B cell (primary cell): ENCODE results near the gene ANKRD37. TPM values are rescaled to one million over a fixed set of nuclear protein-coding genes. Genes with fewer than 3 reads are reported as not detected.

ENCODE experiments used
- ATAC-seq: fragments of 200-7000 bp; cut with Tn5 transposase; one replicate; pipeline ENCODE4 v1.10.0; 2021; ENCODE audit warnings: low read depth, mild to moderate bottlenecking, moderate number of reproducible peaks, moderate library complexity
- CTCF ChIA-PET: fragments of 350-600 bp; sonication (Branson Sonifier 250); formaldehyde crosslinking; loops from one replicate; lab custom pipeline; 2021; ENCODE audit warnings: antibody characterized with exemption, inconsistent platforms; lab: Charles Lee
- POLR2A ChIA-PET: fragments of 350-600 bp; sonication (Branson Sonifier 250); formaldehyde crosslinking; loops from one replicate; lab custom pipeline; 2021; ENCODE audit warnings: antibody characterized with exemption; lab: Charles Lee
- DNase-seq: peaks from one replicate; pipeline ENCODE4 v3.0.0; 2013
- H2AFZ ChIP-seq: 2 replicates; pipeline ENCODE4 v1.6.1; 2012; ENCODE audit warnings: mild to moderate bottlenecking, low read depth, low read length; ENCODE audit not compliant: insufficient read depth, poor library complexity, severe bottlenecking
- H3K27ac ChIP-seq, 2 donors: 1 replicate in 1 of 2; 2 replicates in 1 of 2; pipeline ENCODE4 v1.5.1; 2012 to 2013; ENCODE audit warnings: low read length in 2 of 2, mild to moderate bottlenecking in 2 of 2, moderate library complexity in 1 of 2
- H3K27me3 ChIP-seq, 4 experiments: fragments of 200-600 bp in 1 of 4; sonication (generic) in 1 of 4; replicated peaks in 1 of 4; 1 replicate in 2 of 4; 2 replicates in 2 of 4; pipeline versions ENCODE4 v1.6.1 to v1.7.0; 2013 to 2016; ENCODE audit warnings: low read length in 3 of 4, mild to moderate bottlenecking in 2 of 4, mixed read lengths in 1 of 4, moderate library complexity in 1 of 4; ENCODE audit not compliant: insufficient read depth in 4 of 4, control insufficient read depth in 3 of 4; ENCODE audit errors: control extremely low read depth in 1 of 4
- H3K36me3 ChIP-seq, 2 experiments: replicated peaks in 1 of 2; 1 replicate in 1 of 2; 2 replicates in 1 of 2; pipeline versions ENCODE4 v1.6.1 to v1.7.1; 2013; ENCODE audit warnings: low read length in 1 of 2; ENCODE audit not compliant: insufficient read depth in 2 of 2, control insufficient read depth in 1 of 2; ENCODE audit errors: control extremely low read depth in 1 of 2, extremely low read depth in 1 of 2
- H3K4me1 ChIP-seq, 2 donors: fragments of 200-600 bp in 1 of 2; sonication (generic) in 1 of 2; 1 replicate in 1 of 2; 2 replicates in 1 of 2; pipeline versions ENCODE4 v1.5.1 to v1.6.1; 2013 to 2017; ENCODE audit warnings: low read length in 2 of 2; ENCODE audit not compliant: control insufficient read depth in 2 of 2, insufficient read depth in 2 of 2
- H3K4me2 ChIP-seq: replicated peaks from 2 replicates; pipeline ENCODE3; 2012; ENCODE audit warnings: mild to moderate bottlenecking, low read depth, low read length; ENCODE audit not compliant: poor library complexity, severe bottlenecking
- H3K4me3 ChIP-seq, 5 experiments: fragments of 200-600 bp in 1 of 5; sonication (generic) in 1 of 5; 1 replicate in 3 of 5; 2 replicates in 2 of 5; pipeline versions ENCODE4 v1.5.1 to v1.7.0; 2011 to 2016; ENCODE audit warnings: low read length in 4 of 5, mild to moderate bottlenecking in 4 of 5, low read depth in 2 of 5, control low read depth in 1 of 5, moderate library complexity in 1 of 5; ENCODE audit not compliant: insufficient read depth in 1 of 5; ENCODE audit errors: control extremely low read depth in 1 of 5, extremely low read depth in 1 of 5
- H3K79me2 ChIP-seq: fragments of 200-600 bp; sonication (generic); one replicate; pipeline ENCODE4 v1.6.0; 2016; ENCODE audit warnings: low read length; ENCODE audit not compliant: control insufficient read depth, insufficient read depth
- H3K9ac ChIP-seq: fragments of 200-600 bp; sonication (generic); 2 replicates; pipeline ENCODE4 v1.6.1; 2017; ENCODE audit warnings: mild to moderate bottlenecking, low read length, moderate library complexity
- H3K9me3 ChIP-seq, 3 donors: one replicate each; pipeline versions ENCODE4 v1.6.1 to v1.7.1; 2013; ENCODE audit warnings: low read length in 2 of 3; ENCODE audit not compliant: control insufficient read depth in 2 of 3, insufficient read depth in 1 of 3; ENCODE audit errors: control extremely low read depth in 1 of 3
- H4K20me1 ChIP-seq: 2 replicates; pipeline ENCODE4 v1.6.0; 2012; ENCODE audit warnings: mild to moderate bottlenecking, low read length; ENCODE audit not compliant: insufficient read depth, control insufficient read depth, poor library complexity, severe bottlenecking
- H3K27ac Mint-ChIP-seq: one replicate; pipeline ENCODE4 v1.8.0; 2021; ENCODE audit warnings: mixed read lengths
- H3K27me3 Mint-ChIP-seq: one replicate; pipeline ENCODE4 v1.8.0; 2021; ENCODE audit warnings: mixed read lengths
- H3K4me1 Mint-ChIP-seq: one replicate; pipeline ENCODE4 v1.8.0; 2021; ENCODE audit warnings: mixed read lengths
- H3K4me3 Mint-ChIP-seq: one replicate; pipeline ENCODE4 v1.8.0; 2021; ENCODE audit warnings: mixed read lengths
- H3K9me3 Mint-ChIP-seq: one replicate; pipeline ENCODE4 v1.8.0; 2022; ENCODE audit warnings: mixed read lengths; ENCODE audit not compliant: insufficient read depth
- CTCF ChIP-seq: fragments of 200-600 bp; IDR thresholded peaks from one replicate; pipeline ENCODE4 v1.8.0; 2022; ENCODE audit warnings: antibody characterized with exemption, mild to moderate bottlenecking
- EZH2 ChIP-seq: IDR thresholded peaks from 2 replicates; pipeline ENCODE4 v1.6.1; 2012; ENCODE audit warnings: borderline replicate concordance, low read depth, mild to moderate bottlenecking, moderate library complexity, low read length; ENCODE audit not compliant: insufficient read depth, poor library complexity, severe bottlenecking
- WGBS: methylation state at CpG from one replicate; pipeline ENCODE4 v1.1.5; 2013; ENCODE audit warnings: missing lambda C conversion rate; ENCODE audit not compliant: insufficient coverage; 5-methylcytosine and 5-hydroxymethylcytosine counted together
- intact Hi-C: fragments of 100-400 bp; cut with micrococcal nuclease; formaldehyde crosslinking; loops from one replicate; pipeline ENCODE4 v1.10.0; 2022
- polyA plus RNA-seq: library from polyadenylated mRNA; depleted of rRNA; stranded (reverse); fragments of >200 nt; gene quantifications from 2 replicates; pipeline ENCODE4 v1.2.3, GENCODE V29; 2012
- total RNA-seq, 2 donors: library from RNA; stranded (reverse); fragments of 120-200 nt in 1 of 2; gene quantifications; 1 replicate in 1 of 2; 2 replicates in 1 of 2; pipeline versions ENCODE4 v1.2.3 to v1.2.4, GENCODE V29; 2013 to 2022

Gene ANKRD37
- total and polyA plus RNA-seq, 2 donors (not counting 1 experiment from before 2014, with no cell fraction given): 29.6 to 30.6 TPM

- Histone ChIP-seq H3K4me1 (no peaks in the 10 kb centered on the region), H3K4me3 (no peak overlapping the region), H3K27me3 (no peaks in the 10 kb centered on the region), H2AFZ (no peak overlapping the region), H3K27ac (no peak overlapping the region), H3K36me3 (peaks cover 3 to 47% of the 10 kb centered on the region in 2 experiments), H3K9me3 (no peaks in the 10 kb centered on the region), H3K9ac (no peak overlapping the region), H3K4me2 (no peak overlapping the region), H4K20me1 (no peaks in the 10 kb centered on the region), H3K79me2 (no peaks in the 10 kb centered on the region)
- no peaks in the 10 kb centered on the region for H3K27me3 Mint-ChIP-seq
- H3K27ac Mint-ChIP-seq: no peak overlapping the region
- no peak for TF ChIP-seq EZH2
- TF ChIP-seq CTCF: no peak
- H3K4me1 Mint-ChIP-seq: peaks cover 8% of the 10 kb centered on the region
- H3K9me3 Mint-ChIP-seq: no peaks in the 10 kb centered on the region
- CTCF ChIA-PET: no interaction called here
- ATAC-seq: no peak
- 100% methylated on average over 2 of the region's 4 CpGs for WGBS
- DNase-seq: no peak
- no peak overlapping the region for H3K4me3 Mint-ChIP-seq
- POLR2A ChIA-PET: no interaction called here
- intact Hi-C loops: loop anchor here (5.0 kb wide), 1 partner anchor 37 kb away; no protein-coding TSS in a partner anchor
Observed at GRCh38 chr4:185358959-185359358, 37.7 kb upstream of the ANKRD37 start.

GRCh38 chr4:185359767-185360446 lies 36.7 kb upstream of the ANKRD37 start:
- Histone ChIP-seq H3K9ac (no peak overlapping the region), H3K27ac (no peak overlapping the region), H3K79me2 (no peaks in the 10 kb centered on the region), H3K4me1 (no peaks in the 10 kb centered on the region), H3K36me3 (peaks cover 3 to 38% of the 10 kb centered on the region in 2 experiments), H4K20me1 (no peaks in the 10 kb centered on the region), H3K4me3 (no peak overlapping the region), H3K27me3 (no peaks in the 10 kb centered on the region), H3K9me3 (no peaks in the 10 kb centered on the region), H2AFZ (no peak overlapping the region), H3K4me2 (no peak overlapping the region)
- ATAC-seq: no peak
- POLR2A ChIA-PET: no interaction called here
- intact Hi-C loops: loop anchor here (5.0 kb wide), 1 partner anchor 38 kb away; no protein-coding TSS in a partner anchor
- Mint-ChIP-seq H3K9me3 (no peaks in the 10 kb centered on the region), H3K27ac (no peak overlapping the region), H3K4me1 (peaks cover 8% of the 10 kb centered on the region), H3K27me3 (no peaks in the 10 kb centered on the region), H3K4me3 (no peak overlapping the region)
- CTCF ChIA-PET: no interaction called here
- TF ChIP-seq CTCF: no peak
- no peak for TF ChIP-seq EZH2
- WGBS: 98% methylated on average over 4 of the region's 8 CpGs
- no peak for DNase-seq
